GM19395 (cell line): ENCODE data around the gene CBL.

ENCODE experiments used
- ATAC-seq: cut with Tn5 transposase; IDR thresholded peaks from one replicate; pipeline ENCODE4 v1.9.1; 2021; ENCODE audit warnings: mild to moderate bottlenecking, moderate library complexity; ENCODE audit not compliant: unreplicated experiment

CBL gene

GRCh38 chr11:119266063-119266462 lies 59.9 kb downstream of the CBL start:
- no peak for ATAC-seq

- no peak for ATAC-seq
Observed at GRCh38 chr11:119266517-119267255, 60.5 kb downstream of the CBL start.

- no peak for ATAC-seq
Observed at GRCh38 chr11:119267645-119268044, 61.5 kb downstream of the CBL start.

- no peak for ATAC-seq
Observed at GRCh38 chr11:119273721-119274120, 67.6 kb downstream of the CBL start.

- ATAC-seq: no peak
Observed at GRCh38 chr11:119277660-119278059, 71.5 kb downstream of the CBL start.

- ATAC-seq: no peak
Observed at GRCh38 chr11:119282495-119282894, 76.4 kb downstream of the CBL start.

- ATAC-seq: no peak
Observed at GRCh38 chr11:119284344-119285157, 78.4 kb downstream of the CBL start.

- ATAC-seq: no peak
Observed at GRCh38 chr11:119285431-119285830, 79.3 kb downstream of the CBL start.

GRCh38 chr11:119288219-119288618 lies 82.1 kb downstream of the CBL start:
- no peak for ATAC-seq

GRCh38 chr11:119290894-119291497 lies 84.9 kb downstream of the CBL start:
- no peak for ATAC-seq

- ATAC-seq: no peak
Observed at GRCh38 chr11:119293461-119293860, 87.3 kb downstream of the CBL start.

- ATAC-seq: no peak
Observed at GRCh38 chr11:119295178-119295577, 89.0 kb downstream of the CBL start.

- ATAC-seq: no peak
Observed at GRCh38 chr11:119297938-119298337, 91.8 kb downstream of the CBL start.

- no peak for ATAC-seq
Observed at GRCh38 chr11:119298726-119299125, 92.6 kb downstream of the CBL start.

- no peak for ATAC-seq
Observed at GRCh38 chr11:119299416-119299815, 93.3 kb downstream of the CBL start.

- ATAC-seq: no peak
Observed at GRCh38 chr11:119300198-119300964, 94.2 kb downstream of the CBL start.

GRCh38 chr11:119303227-119303718 lies 97.1 kb downstream of the CBL start:
- ATAC-seq: no peak

- no peak for ATAC-seq
Observed at GRCh38 chr11:119305556-119306372, 99.6 kb downstream of the CBL start.

GRCh38 chr11:119306373-119306890 lies 100.3 kb downstream of the CBL start:
- ATAC-seq: no peak

- ATAC-seq: no peak
Observed at GRCh38 chr11:119307219-119307618, 101.1 kb downstream of the CBL start.
